ENCODE measurements around the gene C9orf50. TPM values are rescaled to one million over a fixed set of nuclear protein-coding genes. Genes with fewer than 3 reads are reported as not detected.

Gene C9orf50
- total RNA-seq, 2 donors from 2014 or later: not detected

GRCh38 chr9:129591916-129592315 lies 29.0 kb downstream of the C9orf50 start:
- Histone ChIP-seq H3K36me3 (no peaks in the 10 kb centered on the region), H3K4me3 (no peak overlapping the region), H3K27me3 (no peaks in the 10 kb centered on the region), H3K27ac (no peak overlapping the region), H3K9me3 (no peaks in the 10 kb centered on the region), H3K4me1 (peaks cover 0 to 9% of the 10 kb centered on the region in 2 donors)
- no peak for TF ChIP-seq CTCF (IDR thresholded peaks at IDR 0.05)
- no peak for DNase-seq (ENCODE audit: low spot score)

GRCh38 chr9:129590466-129590865 lies 30.4 kb downstream of the C9orf50 start:
- TF ChIP-seq CTCF (IDR thresholded peaks at IDR 0.05): no peak
- Histone ChIP-seq H3K27me3 (no peaks in the 10 kb centered on the region), H3K27ac (no peak overlapping the region), H3K36me3 (no peaks in the 10 kb centered on the region), H3K4me1 (no peaks in the 10 kb centered on the region), H3K9me3 (no peaks in the 10 kb centered on the region), H3K4me3 (no peak overlapping the region)
- DNase-seq (ENCODE audit: low spot score): no peak

GRCh38 chr9:129587487-129588262 lies 33.2 kb downstream of the C9orf50 start:
- Histone ChIP-seq H3K27me3 (no peaks in the 10 kb centered on the region), H3K9me3 (no peaks in the 10 kb centered on the region), H3K4me3 (no peak overlapping the region), H3K27ac (no peak overlapping the region), H3K4me1 (peaks cover 0 to 5% of the 10 kb centered on the region in 2 donors), H3K36me3 (no peaks in the 10 kb centered on the region)
- no peak for TF ChIP-seq CTCF (IDR thresholded peaks at IDR 0.05)
- DNase-seq (ENCODE audit: low spot score): no peak

- no peaks in the 10 kb centered on the region for H3K27me3 ChIP-seq
- H3K27ac ChIP-seq: no peak overlapping the region
- TF ChIP-seq CTCF (IDR thresholded peaks at IDR 0.05): no peak
- H3K36me3 ChIP-seq: no peaks in the 10 kb centered on the region
- H3K4me3 ChIP-seq: no peak overlapping the region
- no peak for DNase-seq (ENCODE audit: low spot score)
- H3K9me3 ChIP-seq: no peaks in the 10 kb centered on the region
- H3K4me1 ChIP-seq: peaks cover 0 to 5% of the 10 kb centered on the region in 2 donors
Observed at GRCh38 chr9:129586685-129587084, 34.2 kb downstream of the C9orf50 start.

- no peak overlapping the region for H3K4me3 ChIP-seq
- no peak overlapping the region for H3K27ac ChIP-seq
- no peaks in the 10 kb centered on the region for H3K9me3 ChIP-seq
- no peaks in the 10 kb centered on the region for H3K36me3 ChIP-seq
- no peak for TF ChIP-seq CTCF (IDR thresholded peaks at IDR 0.05)
- H3K27me3 ChIP-seq: no peaks in the 10 kb centered on the region
- peaks cover 0 to 5% of the 10 kb centered on the region in 2 donors for H3K4me1 ChIP-seq
- no peak for DNase-seq (ENCODE audit: low spot score)
Observed at GRCh38 chr9:129586245-129586644, 34.7 kb downstream of the C9orf50 start.

GRCh38 chr9:129585352-129585751 lies 35.5 kb downstream of the C9orf50 start:
- Histone ChIP-seq H3K27ac (no peak overlapping the region), H3K27me3 (no peaks in the 10 kb centered on the region), H3K4me3 (no peak overlapping the region), H3K36me3 (no peaks in the 10 kb centered on the region), H3K9me3 (no peaks in the 10 kb centered on the region), H3K4me1 (peaks cover 0 to 5% of the 10 kb centered on the region in 2 donors)
- no peak for DNase-seq (ENCODE audit: low spot score)
- no peak for TF ChIP-seq CTCF (IDR thresholded peaks at IDR 0.05)

All from right atrium auricular region (tissue), 2 donors.